Right atrium auricular region (tissue), 2 donors: ENCODE measurements around the gene TM9SF4. TPM values are rescaled to one million over a fixed set of nuclear protein-coding genes. Genes with fewer than 3 reads are reported as not detected.
"Not testable (repeated sequence)": the region's sequence is repeated elsewhere in the genome, so short reads cannot be mapped to it uniquely, and the experiment has no call there.

Experiments used
- DNase-seq: peaks from one replicate; pipeline ENCODE4 v3.0.0-alpha.2; 2019; ENCODE audit warnings: low spot score
- H3K27ac ChIP-seq, 2 donors: fragments of 200-600 bp; sonication (generic); 1 replicate in 1 of 2; 2 replicates in 1 of 2; pipeline ENCODE4 v1.5.1; 2016 to 2019
- H3K27me3 ChIP-seq, 2 donors: fragments of 200-600 bp; sonication (generic); one replicate each; pipeline versions ENCODE4 v1.5.1 to v1.6.0; 2017 to 2019
- H3K36me3 ChIP-seq: fragments of 200-600 bp; sonication (generic); one replicate; pipeline ENCODE4 v1.5.1; 2016
- H3K4me1 ChIP-seq, 2 donors: fragments of 200-600 bp; sonication (generic); one replicate each; pipeline versions ENCODE4 v1.5.1 to v1.6.0; 2017 to 2019
- H3K4me3 ChIP-seq, 2 donors: fragments of 200-600 bp; sonication (generic); 1 replicate in 1 of 2; 2 replicates in 1 of 2; pipeline ENCODE4 v1.5.1; 2017 to 2019; ENCODE audit warnings: mild to moderate bottlenecking in 1 of 2, moderate library complexity in 1 of 2
- H3K9me3 ChIP-seq, 2 donors: fragments of 200-600 bp; sonication (generic); one replicate each; pipeline ENCODE4 v1.5.1; 2019
- total RNA-seq, 2 donors: library from RNA; depleted of rRNA; stranded (reverse); fragments of >200 nt; gene quantifications; one replicate each; pipeline ENCODE4 v1.1.0, GENCODE V29; 2016
- TF ChIP-seq, protein P1 (sequence below), 2 donors: fragments of 200-600 bp; sonication (generic); IDR thresholded peaks; one replicate each; pipeline ENCODE4 v1.5.1; 2019; ENCODE audit warnings: antibody characterized with exemption in 2 of 2

TM9SF4 gene
- total RNA-seq, 2 donors from 2014 or later, result 28.5 to 30.6 TPM

- H3K27ac ChIP-seq, result no peak overlapping the region
- no peak for DNase-seq
- no peaks in the 10 kb centered on the region for H3K9me3 ChIP-seq
- TF ChIP-seq, protein P1, sequence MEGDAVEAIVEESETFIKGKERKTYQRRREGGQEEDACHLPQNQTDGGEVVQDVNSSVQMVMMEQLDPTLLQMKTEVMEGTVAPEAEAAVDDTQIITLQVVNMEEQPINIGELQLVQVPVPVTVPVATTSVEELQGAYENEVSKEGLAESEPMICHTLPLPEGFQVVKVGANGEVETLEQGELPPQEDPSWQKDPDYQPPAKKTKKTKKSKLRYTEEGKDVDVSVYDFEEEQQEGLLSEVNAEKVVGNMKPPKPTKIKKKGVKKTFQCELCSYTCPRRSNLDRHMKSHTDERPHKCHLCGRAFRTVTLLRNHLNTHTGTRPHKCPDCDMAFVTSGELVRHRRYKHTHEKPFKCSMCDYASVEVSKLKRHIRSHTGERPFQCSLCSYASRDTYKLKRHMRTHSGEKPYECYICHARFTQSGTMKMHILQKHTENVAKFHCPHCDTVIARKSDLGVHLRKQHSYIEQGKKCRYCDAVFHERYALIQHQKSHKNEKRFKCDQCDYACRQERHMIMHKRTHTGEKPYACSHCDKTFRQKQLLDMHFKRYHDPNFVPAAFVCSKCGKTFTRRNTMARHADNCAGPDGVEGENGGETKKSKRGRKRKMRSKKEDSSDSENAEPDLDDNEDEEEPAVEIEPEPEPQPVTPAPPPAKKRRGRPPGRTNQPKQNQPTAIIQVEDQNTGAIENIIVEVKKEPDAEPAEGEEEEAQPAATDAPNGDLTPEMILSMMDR (IDR thresholded peaks at IDR 0.05), result no peak
- no peaks in the 10 kb centered on the region for H3K27me3 ChIP-seq
- H3K36me3 ChIP-seq, result peaks cover 57% of the 10 kb centered on the region
- no peaks in the 10 kb centered on the region for H3K4me1 ChIP-seq
- H3K4me3 ChIP-seq, result no peak overlapping the region
Measured at GRCh38 chr20:32165836-32166545, 56.5 kb downstream of the TM9SF4 start.

- H3K4me1 ChIP-seq, result no peaks in the 10 kb centered on the region
- H3K36me3 ChIP-seq, result peaks cover 41% of the 10 kb centered on the region
- no peaks in the 10 kb centered on the region for H3K27me3 ChIP-seq
- no peak overlapping the region for H3K4me3 ChIP-seq
- no peaks in the 10 kb centered on the region for H3K9me3 ChIP-seq
- DNase-seq, result no peak
- TF ChIP-seq, protein P1 (IDR thresholded peaks at IDR 0.05), result no peak
- H3K27ac ChIP-seq, result no peak overlapping the region
Measured at GRCh38 chr20:32167552-32167951, 58.0 kb downstream of the TM9SF4 start.

GRCh38 chr20:32168184-32168910 is 58.8 kb downstream of the TM9SF4 start:
- Histone ChIP-seq H3K4me1 (no peaks in the 10 kb centered on the region), H3K27ac (no peak overlapping the region), H3K27me3 (no peaks in the 10 kb centered on the region), H3K36me3 (peaks cover 33% of the 10 kb centered on the region), H3K4me3 (no peak overlapping the region), H3K9me3 (no peaks in the 10 kb centered on the region)
- DNase-seq, result no peak
- TF ChIP-seq, protein P1 (IDR thresholded peaks at IDR 0.05), result no peak

- not testable (repeated sequence) for H3K27me3 ChIP-seq, H3K4me3 ChIP-seq, H3K9me3 ChIP-seq, H3K36me3 ChIP-seq, DNase-seq, H3K4me1 ChIP-seq, H3K27ac ChIP-seq
Measured at GRCh38 chr20:32177696-32178095, 68.2 kb downstream of the TM9SF4 start.

- no peak for DNase-seq
- TF ChIP-seq, protein P1 (IDR thresholded peaks at IDR 0.05), result no peak
- no peak overlapping the region for H3K27ac ChIP-seq
- no peaks in the 10 kb centered on the region for H3K9me3 ChIP-seq
- no peaks in the 10 kb centered on the region for H3K4me1 ChIP-seq
- H3K36me3 ChIP-seq, result no peaks in the 10 kb centered on the region
- no peaks in the 10 kb centered on the region for H3K27me3 ChIP-seq
- no peak overlapping the region for H3K4me3 ChIP-seq
Measured at GRCh38 chr20:32179515-32179914, 70.0 kb downstream of the TM9SF4 start.

GRCh38 chr20:32179934-32180333 is 70.4 kb downstream of the TM9SF4 start:
- no peak overlapping the region for H3K27ac ChIP-seq
- no peaks in the 10 kb centered on the region for H3K4me1 ChIP-seq
- H3K36me3 ChIP-seq, result no peaks in the 10 kb centered on the region
- no peaks in the 10 kb centered on the region for H3K27me3 ChIP-seq
- no peak overlapping the region for H3K4me3 ChIP-seq
- no peaks in the 10 kb centered on the region for H3K9me3 ChIP-seq
- no peak for DNase-seq
- TF ChIP-seq, protein P1 (IDR thresholded peaks at IDR 0.05), result no peak
